Mesenchymal stem cell (in vitro differentiated cells and primary cell): Measurements from ENCODE around the gene ADGRL3.

ENCODE experiments used
- DNase-seq: peaks from one replicate; pipeline ENCODE4 v3.0.0-alpha.2; 2013
- H2AFZ ChIP-seq: one replicate; pipeline ENCODE4 v1.6.1; 2013; ENCODE audit warnings: low read depth, mild to moderate bottlenecking, control low read depth, inconsistent platforms, low read length, moderate library complexity
- H2AK5ac ChIP-seq: 2 replicates; pipeline ENCODE4 v1.6.1; 2013; ENCODE audit warnings: low read length, moderate library complexity, mild to moderate bottlenecking, inconsistent platforms; ENCODE audit not compliant: severe bottlenecking
- H2BK120ac ChIP-seq: one replicate; pipeline ENCODE4 v1.6.1; 2013; ENCODE audit warnings: low read depth, mild to moderate bottlenecking, inconsistent platforms, low read length, moderate library complexity
- H2BK12ac ChIP-seq, 2 experiments: one replicate each; pipeline ENCODE4 v1.6.1; 2013; ENCODE audit warnings: inconsistent platforms in 2 of 2, low read length in 2 of 2, mild to moderate bottlenecking in 2 of 2, moderate library complexity in 2 of 2, control low read depth in 1 of 2
- H2BK15ac ChIP-seq: one replicate; pipeline ENCODE4 v1.6.1; 2013; ENCODE audit warnings: mild to moderate bottlenecking, low read depth, inconsistent platforms; ENCODE audit not compliant: poor library complexity, severe bottlenecking
- H2BK5ac ChIP-seq: 2 replicates; pipeline ENCODE4 v1.6.1; 2013; ENCODE audit warnings: low read depth, mild to moderate bottlenecking, low read length, control low read depth, inconsistent platforms; ENCODE audit not compliant: poor library complexity, severe bottlenecking
- H3K14ac ChIP-seq, 2 experiments: one replicate each; pipeline ENCODE4 v1.6.1; 2013; ENCODE audit warnings: inconsistent platforms in 2 of 2, low read length in 2 of 2, control low read depth in 1 of 2, mild to moderate bottlenecking in 1 of 2, moderate library complexity in 1 of 2
- H3K18ac ChIP-seq, 2 experiments: one replicate each; pipeline ENCODE4 v1.6.1; 2013; ENCODE audit warnings: inconsistent platforms in 2 of 2, low read length in 2 of 2, control low read depth in 1 of 2, low read depth in 1 of 2, mild to moderate bottlenecking in 1 of 2
- H3K23ac ChIP-seq, 2 experiments: one replicate each; pipeline ENCODE4 v1.6.1; 2013; ENCODE audit warnings: inconsistent platforms in 2 of 2, low read length in 2 of 2, mild to moderate bottlenecking in 2 of 2, moderate library complexity in 2 of 2, control low read depth in 1 of 2
- H3K27ac ChIP-seq: 2 replicates; pipeline ENCODE4 v1.5.1; 2013; ENCODE audit warnings: mild to moderate bottlenecking, moderate library complexity, low read length, control low read depth, inconsistent platforms; ENCODE audit not compliant: poor library complexity, severe bottlenecking
- H3K27me3 ChIP-seq, 2 experiments: 2 replicates each; pipeline versions ENCODE4 v1.6.1 to v1.7.0; 2013; ENCODE audit warnings: low read length in 2 of 2, mild to moderate bottlenecking in 2 of 2, moderate library complexity in 2 of 2, control low read depth in 1 of 2, inconsistent platforms in 1 of 2; ENCODE audit not compliant: control insufficient read depth in 1 of 2, insufficient read depth in 1 of 2
- H3K36me3 ChIP-seq, 2 experiments: 2 replicates each; pipeline versions ENCODE4 v1.6.1 to v1.7.0; 2013; ENCODE audit warnings: low read length in 2 of 2, control low read depth in 1 of 2, inconsistent platforms in 1 of 2, low read depth in 1 of 2, mild to moderate bottlenecking in 1 of 2; ENCODE audit not compliant: insufficient read depth in 2 of 2, control insufficient read depth in 1 of 2
- H3K4ac ChIP-seq, 2 experiments: one replicate each; pipeline ENCODE4 v1.6.1; 2013; ENCODE audit warnings: inconsistent platforms in 2 of 2, low read length in 2 of 2, mild to moderate bottlenecking in 2 of 2, moderate library complexity in 2 of 2, control low read depth in 1 of 2, low read depth in 1 of 2
- H3K4me1 ChIP-seq: 2 replicates; pipeline ENCODE4 v1.6.1; 2013; ENCODE audit warnings: low read depth, low read length, control low read depth; ENCODE audit not compliant: control insufficient read depth, insufficient read depth
- H3K4me2 ChIP-seq: 2 replicates; pipeline ENCODE4 v1.6.1; 2013; ENCODE audit warnings: low read length, mild to moderate bottlenecking, inconsistent platforms; ENCODE audit not compliant: poor library complexity, severe bottlenecking
- H3K4me3 ChIP-seq, 2 experiments: 2 replicates each; pipeline versions ENCODE4 v1.5.1 to v1.7.0; 2013; ENCODE audit warnings: low read length in 2 of 2, mild to moderate bottlenecking in 2 of 2, control low read depth in 1 of 2, low read depth in 1 of 2; ENCODE audit not compliant: insufficient read depth in 1 of 2
- H3K79me1 ChIP-seq: replicated peaks from 2 replicates; pipeline ENCODE4 v1.6.1; 2013; ENCODE audit warnings: mild to moderate bottlenecking, control low read depth, low read length, inconsistent platforms; ENCODE audit not compliant: poor library complexity, severe bottlenecking
- H3K9ac ChIP-seq: 2 replicates; pipeline ENCODE4 v1.7.0; 2013; ENCODE audit warnings: mild to moderate bottlenecking, low read length, moderate library complexity
- H3K9me3 ChIP-seq: 2 replicates; pipeline ENCODE4 v1.7.0; 2013; ENCODE audit warnings: mild to moderate bottlenecking, low read length; ENCODE audit not compliant: control insufficient read depth
- H4K8ac ChIP-seq: one replicate; pipeline ENCODE4 v1.6.1; 2013; ENCODE audit warnings: inconsistent platforms, mild to moderate bottlenecking, low read length, moderate library complexity
- H4K91ac ChIP-seq: one replicate; pipeline ENCODE4 v1.6.1; 2013; ENCODE audit warnings: mild to moderate bottlenecking, low read length, inconsistent platforms
- WGBS: methylation state at CpG from one replicate; pipeline ENCODE4 v1.1.7; 2013; ENCODE audit warnings: mixed read lengths; 5-methylcytosine and 5-hydroxymethylcytosine counted together

ADGRL3 gene

DNA sequence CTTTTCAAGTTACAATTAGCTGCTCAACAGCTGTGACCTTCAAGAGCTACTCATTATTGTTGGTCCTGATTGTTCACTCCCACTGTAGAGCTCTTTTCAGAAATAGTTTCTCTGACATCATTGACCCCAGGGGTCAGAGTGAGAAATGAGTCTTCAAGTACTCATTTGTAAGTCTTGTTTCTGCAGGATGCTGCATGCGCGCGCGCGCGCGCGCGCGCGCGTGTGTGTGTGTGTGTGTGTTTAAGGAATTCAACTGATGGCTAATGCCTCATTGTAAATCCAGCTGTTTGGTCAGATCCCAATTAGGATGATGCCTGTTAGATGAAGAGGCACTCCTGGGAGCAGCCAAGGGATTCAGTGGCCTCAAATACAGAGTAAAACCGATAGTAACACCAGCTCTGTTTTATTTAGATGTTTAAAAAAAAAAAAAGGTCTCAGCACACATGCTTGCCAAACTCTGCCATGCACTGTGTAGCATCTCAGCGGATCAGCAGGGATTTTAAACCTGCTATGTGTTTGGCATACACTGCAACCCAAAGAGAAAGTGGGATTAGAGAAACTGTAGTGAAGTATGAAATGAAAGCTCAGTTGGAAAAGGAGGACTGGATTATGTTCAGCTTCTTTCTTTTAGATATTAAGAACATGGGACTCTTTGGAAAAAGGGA is 332.3 kb downstream of the ADGRL3 start:
- no peak overlapping the region for H4K91ac ChIP-seq
- H2BK120ac ChIP-seq, result no peak overlapping the region
- peak; percentile 60 for DNase-seq
- H3K14ac ChIP-seq, result no peak overlapping the region
- no peak overlapping the region for H2AK5ac ChIP-seq
- no peaks in the 10 kb centered on the region for H3K79me1 ChIP-seq
- no peak overlapping the region for H3K23ac ChIP-seq
- H2AFZ ChIP-seq, result no peak overlapping the region
- no peak overlapping the region for H4K8ac ChIP-seq
- H3K4me2 ChIP-seq, result no peak overlapping the region
- H2BK5ac ChIP-seq, result no peak overlapping the region
- H3K4ac ChIP-seq, result no peak overlapping the region
- H3K27me3 ChIP-seq, result no peaks in the 10 kb centered on the region
- no peak overlapping the region for H2BK15ac ChIP-seq
- no peaks in the 10 kb centered on the region for H3K36me3 ChIP-seq
- H3K18ac ChIP-seq, result no peak overlapping the region
- no peak overlapping the region for H3K27ac ChIP-seq
- H3K4me3 ChIP-seq, result no peak overlapping the region
- no peak overlapping the region for H3K9ac ChIP-seq
- no peak overlapping the region for H2BK12ac ChIP-seq
- WGBS, result 60% methylated on average over 14 of the region's 14 CpGs
- H3K9me3 ChIP-seq, result peaks cover 11% of the 10 kb centered on the region
- H3K4me1 ChIP-seq, result no peaks in the 10 kb centered on the region

DNA sequence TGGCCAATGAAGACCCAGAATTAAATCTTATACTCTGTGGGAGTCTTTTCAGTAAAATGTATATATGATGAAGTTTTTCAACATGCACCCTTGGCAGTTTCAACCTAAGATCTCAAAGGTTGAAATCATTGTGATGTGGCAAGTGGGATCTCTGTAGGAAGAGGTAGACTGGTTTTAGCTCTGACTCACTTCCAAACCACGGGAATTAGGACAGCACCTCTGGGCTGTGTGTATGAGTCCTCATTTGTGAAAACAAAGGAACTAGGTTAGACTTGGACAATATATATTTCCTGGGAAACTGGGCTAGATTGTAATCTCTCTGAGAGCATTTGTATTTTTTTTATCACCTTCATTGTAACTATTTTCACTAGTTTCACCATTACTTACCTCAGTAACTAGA is 333.0 kb downstream of the ADGRL3 start:
- no peak overlapping the region for H2BK15ac ChIP-seq
- 58% methylated on average over 1 of the region's 1 CpG for WGBS
- H2BK120ac ChIP-seq, result no peak overlapping the region
- H2AK5ac ChIP-seq, result no peak overlapping the region
- H3K4ac ChIP-seq, result no peak overlapping the region
- no peak for DNase-seq
- H2AFZ ChIP-seq, result no peak overlapping the region
- no peak overlapping the region for H4K8ac ChIP-seq
- no peak overlapping the region for H3K9ac ChIP-seq
- H2BK12ac ChIP-seq, result no peak overlapping the region
- H4K91ac ChIP-seq, result no peak overlapping the region
- no peaks in the 10 kb centered on the region for H3K79me1 ChIP-seq
- no peak overlapping the region for H3K14ac ChIP-seq
- no peak overlapping the region for H3K4me3 ChIP-seq
- H3K4me2 ChIP-seq, result no peak overlapping the region
- H3K23ac ChIP-seq, result no peak overlapping the region
- no peaks in the 10 kb centered on the region for H3K27me3 ChIP-seq
- no peak overlapping the region for H3K18ac ChIP-seq
- H3K9me3 ChIP-seq, result peaks cover 11% of the 10 kb centered on the region
- no peak overlapping the region for H2BK5ac ChIP-seq
- H3K27ac ChIP-seq, result no peak overlapping the region
- no peaks in the 10 kb centered on the region for H3K4me1 ChIP-seq
- no peaks in the 10 kb centered on the region for H3K36me3 ChIP-seq

DNA sequence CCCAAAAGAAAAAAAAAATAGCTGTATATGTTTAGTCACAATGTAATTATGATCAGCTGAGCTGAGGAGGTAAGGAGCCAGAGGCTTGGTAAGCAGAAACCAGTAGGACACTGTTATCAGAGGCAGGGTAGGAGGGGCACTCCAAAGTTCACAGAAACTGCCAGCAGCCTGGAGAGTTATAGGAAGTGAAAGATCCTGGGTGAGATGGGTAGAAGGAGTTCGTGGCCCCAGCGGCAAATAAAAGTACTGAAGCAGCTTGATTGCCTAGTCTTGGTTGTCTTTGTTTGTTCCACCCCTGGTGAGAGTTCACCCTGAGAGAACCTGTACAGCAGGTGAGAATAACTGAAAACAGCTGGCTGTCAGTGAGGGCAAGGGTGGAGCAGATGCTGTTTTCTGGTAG is 340.8 kb downstream of the ADGRL3 start:
- no peak overlapping the region for H3K4me3 ChIP-seq
- H2AK5ac ChIP-seq, result no peak overlapping the region
- no peak overlapping the region for H2BK120ac ChIP-seq
- H2BK12ac ChIP-seq, result no peak overlapping the region
- no peaks in the 10 kb centered on the region for H3K79me1 ChIP-seq
- H2BK15ac ChIP-seq, result no peak overlapping the region
- H3K9ac ChIP-seq, result no peak overlapping the region
- no peaks in the 10 kb centered on the region for H3K4me1 ChIP-seq
- H4K8ac ChIP-seq, result no peak overlapping the region
- no peak overlapping the region for H3K4ac ChIP-seq
- peaks cover 3% of the 10 kb centered on the region for H3K9me3 ChIP-seq
- no peak overlapping the region for H3K4me2 ChIP-seq
- WGBS, result 54% methylated on average over 2 of the region's 2 CpGs
- no peak overlapping the region for H2BK5ac ChIP-seq
- no peak overlapping the region for H3K14ac ChIP-seq
- H4K91ac ChIP-seq, result no peak overlapping the region
- no peak overlapping the region for H3K23ac ChIP-seq
- no peaks in the 10 kb centered on the region for H3K36me3 ChIP-seq
- no peak overlapping the region for H3K27ac ChIP-seq
- no peak for DNase-seq
- peak overlapping the region in 1 of 2 experiments; percentile 55 for H3K18ac ChIP-seq
- no peak overlapping the region for H2AFZ ChIP-seq
- H3K27me3 ChIP-seq, result no peaks in the 10 kb centered on the region

DNA sequence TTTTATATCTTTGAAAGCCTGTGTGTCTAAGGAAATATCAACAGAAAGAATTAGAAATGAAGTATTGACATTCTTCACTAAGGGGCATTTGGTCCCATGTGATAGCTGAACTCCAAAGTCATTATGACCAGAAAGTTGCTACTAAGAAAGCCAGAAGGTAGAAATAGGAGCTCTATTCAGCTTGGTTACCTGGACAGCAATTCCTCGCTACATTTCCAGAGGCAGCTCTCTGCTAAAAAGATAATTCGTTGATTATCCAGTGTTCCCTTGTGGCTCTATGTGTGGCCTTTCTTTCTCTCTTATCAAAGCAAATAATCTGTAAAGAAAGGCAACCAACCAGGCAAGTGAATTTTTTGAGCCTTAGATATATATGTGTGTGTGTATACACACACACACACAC is 341.3 kb downstream of the ADGRL3 start:
- no peak overlapping the region for H3K14ac ChIP-seq
- no peak overlapping the region for H3K18ac ChIP-seq
- 88% methylated on average over 2 of the region's 2 CpGs for WGBS
- H2AFZ ChIP-seq, result no peak overlapping the region
- DNase-seq, result no peak
- no peaks in the 10 kb centered on the region for H3K4me1 ChIP-seq
- H2AK5ac ChIP-seq, result no peak overlapping the region
- no peak overlapping the region for H3K27ac ChIP-seq
- H3K27me3 ChIP-seq, result no peaks in the 10 kb centered on the region
- no peak overlapping the region for H2BK15ac ChIP-seq
- H3K9ac ChIP-seq, result no peak overlapping the region
- no peak overlapping the region for H3K4ac ChIP-seq
- H3K4me2 ChIP-seq, result no peak overlapping the region
- no peak overlapping the region for H4K91ac ChIP-seq
- no peak overlapping the region for H4K8ac ChIP-seq
- H3K36me3 ChIP-seq, result no peaks in the 10 kb centered on the region
- no peak overlapping the region for H2BK5ac ChIP-seq
- no peak overlapping the region for H3K4me3 ChIP-seq
- no peak overlapping the region for H2BK12ac ChIP-seq
- peaks cover 3% of the 10 kb centered on the region for H3K9me3 ChIP-seq
- H2BK120ac ChIP-seq, result no peak overlapping the region
- H3K23ac ChIP-seq, result no peak overlapping the region
- H3K79me1 ChIP-seq, result no peaks in the 10 kb centered on the region
